Astrocyte (in vitro differentiated cells and primary cell): ENCODE measurements around the gene RALGPS1.

ENCODE experiments used
- CTCF ChIP-seq: IDR thresholded peaks from 2 replicates; pipeline ENCODE4 v1.5.1; 2011; ENCODE audit warnings: low read depth, mild to moderate bottlenecking, inconsistent platforms, low read length, moderate library complexity; ENCODE audit not compliant: insufficient read depth
- EZH2 ChIP-seq: IDR thresholded peaks from 2 replicates; pipeline ENCODE4 v1.6.1; 2012; ENCODE audit warnings: mild to moderate bottlenecking, low read length, inconsistent platforms; ENCODE audit not compliant: insufficient read depth

DNA sequence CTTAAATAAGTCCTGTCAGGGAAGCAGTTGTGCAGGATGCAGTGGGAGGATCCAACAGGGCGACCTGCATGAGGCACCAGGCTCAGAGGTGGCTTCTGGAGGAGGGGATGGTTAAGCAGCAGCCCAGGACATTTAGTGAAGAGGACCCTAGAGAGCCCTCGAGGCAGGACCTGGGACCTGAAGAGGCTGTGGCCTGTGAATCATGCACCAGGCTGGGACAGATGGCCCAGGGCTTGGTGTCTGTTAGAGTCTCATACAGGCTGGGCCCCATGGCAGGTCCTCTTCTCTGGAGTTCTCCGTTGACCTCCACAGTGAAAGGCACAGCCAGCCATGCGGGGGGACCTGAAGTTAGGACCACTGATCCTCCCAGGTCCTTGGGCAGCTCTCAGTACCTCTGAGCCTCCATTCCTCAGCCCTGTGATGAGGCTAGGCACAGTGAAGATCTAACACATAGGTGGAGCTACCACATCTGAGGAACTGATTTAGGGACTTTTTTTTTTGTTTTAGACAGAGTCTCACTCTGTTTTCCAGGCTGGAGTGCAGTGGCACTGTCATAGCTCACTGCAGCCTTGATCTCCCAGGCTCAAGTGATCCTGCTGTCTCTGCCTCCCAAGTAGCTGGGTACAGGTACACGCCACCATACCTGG lies 289.2 kb downstream of the RALGPS1 start:
- TF ChIP-seq EZH2 (no peak), CTCF (no peak)
